ENCODE measurements around the gene KRT23.

Gene KRT23

GRCh38 chr17:40884708-40885512 is 52.5 kb downstream of the KRT23 start, which contains the start of gene KRT20:
Gene KRT20 (minus strand): TSS chr17:40885242. CDS start chr17:40885185, 57 bp downstream.
- no peak within 1 kb of the TSS for H3K4me3 ChIP-seq (ENCODE audit: low read length)
- no peaks in the 10 kb centered on the region for H3K36me3 ChIP-seq (ENCODE audit: control insufficient read depth, insufficient read depth, low read length, severe bottlenecking)
- no peak within 1 kb of the TSS for H3K9ac ChIP-seq (ENCODE audit: low read length)
- no peaks in the 10 kb centered on the region for H3K4me1 ChIP-seq (ENCODE audit: control insufficient read depth, insufficient read depth, low read length)
- H3K9me3 ChIP-seq (ENCODE audit: control insufficient read depth, low read length): no peaks in the 10 kb centered on the region
- DNase-seq (ENCODE audit: low read depth): no peak
- no peaks in the 10 kb centered on the region for H3K27me3 ChIP-seq (replicated peaks; ENCODE audit: control insufficient read depth, insufficient read depth, low read length)

DNA sequence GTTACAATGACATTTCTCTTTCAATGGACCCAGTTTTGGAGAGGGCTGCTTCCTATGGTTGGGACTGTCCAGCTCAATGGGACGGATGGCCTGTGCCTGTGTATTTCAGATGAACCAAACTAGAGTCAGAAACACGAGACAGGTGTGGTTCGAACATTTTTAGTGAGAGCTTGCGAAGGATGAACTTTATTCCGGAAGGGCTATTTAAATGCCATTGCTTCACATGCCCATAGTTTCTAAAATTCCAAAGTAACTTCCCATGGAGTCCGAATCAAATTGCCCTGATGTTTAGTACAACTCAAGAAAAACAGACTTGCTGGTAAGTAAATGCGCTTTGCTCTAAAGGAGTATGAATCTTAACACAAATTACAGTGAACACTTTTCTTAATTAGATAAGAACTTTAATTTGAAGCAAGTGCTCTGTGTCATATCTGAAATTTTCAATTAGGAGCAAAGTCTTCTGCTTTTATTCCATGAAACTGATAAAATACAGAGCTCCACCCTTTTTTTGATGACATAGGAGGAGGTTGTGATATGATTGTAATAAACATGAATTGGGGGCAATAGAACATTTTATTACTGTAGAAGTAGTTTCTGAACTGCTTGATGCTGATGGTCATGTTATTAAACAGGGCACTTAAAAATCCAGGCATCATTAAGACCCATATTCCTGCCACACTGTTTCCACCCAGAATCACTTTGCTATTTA is 53.7 kb downstream of the KRT23 start:
- no peaks in the 10 kb centered on the region for H3K36me3 ChIP-seq (ENCODE audit: control insufficient read depth, insufficient read depth, low read length, severe bottlenecking)

GRCh38 chr17:40883031-40883430 is 54.4 kb downstream of the KRT23 start:
- Histone ChIP-seq H3K9me3 (ENCODE audit: control insufficient read depth, low read length) (no peaks in the 10 kb centered on the region), H3K4me1 (ENCODE audit: control insufficient read depth, insufficient read depth, low read length) (no peaks in the 10 kb centered on the region), H3K27me3 (replicated peaks; ENCODE audit: control insufficient read depth, insufficient read depth, low read length) (no peaks in the 10 kb centered on the region), H3K9ac (ENCODE audit: low read length) (no peak overlapping the region), H3K36me3 (ENCODE audit: control insufficient read depth, insufficient read depth, low read length, severe bottlenecking) (no peaks in the 10 kb centered on the region), H3K4me3 (ENCODE audit: low read length) (no peak overlapping the region)
- no peak for DNase-seq (ENCODE audit: low read depth)

More for the DNA sequence above, 53.7 kb downstream of the KRT23 start:
- Histone ChIP-seq H3K4me1 (ENCODE audit: control insufficient read depth, insufficient read depth, low read length) (no peaks in the 10 kb centered on the region), H3K9me3 (ENCODE audit: control insufficient read depth, low read length) (no peaks in the 10 kb centered on the region), H3K4me3 (ENCODE audit: low read length) (no peak overlapping the region), H3K27me3 (replicated peaks; ENCODE audit: control insufficient read depth, insufficient read depth, low read length) (no peaks in the 10 kb centered on the region), H3K9ac (ENCODE audit: low read length) (no peak overlapping the region)
- DNase-seq (ENCODE audit: low read depth): no peak

GRCh38 chr17:40879026-40879425 is 58.4 kb downstream of the KRT23 start:
- Histone ChIP-seq H3K9me3 (ENCODE audit: control insufficient read depth, low read length) (no peaks in the 10 kb centered on the region), H3K27me3 (replicated peaks; ENCODE audit: control insufficient read depth, insufficient read depth, low read length) (no peaks in the 10 kb centered on the region), H3K36me3 (ENCODE audit: control insufficient read depth, insufficient read depth, low read length, severe bottlenecking) (no peaks in the 10 kb centered on the region), H3K9ac (ENCODE audit: low read length) (no peak overlapping the region), H3K4me1 (ENCODE audit: control insufficient read depth, insufficient read depth, low read length) (peaks cover 1% of the 10 kb centered on the region), H3K4me3 (ENCODE audit: low read length) (no peak overlapping the region)
- DNase-seq (ENCODE audit: low read depth): no peak

GRCh38 chr17:40878044-40878443 is 59.4 kb downstream of the KRT23 start:
- H3K9me3 ChIP-seq (ENCODE audit: control insufficient read depth, low read length): no peaks in the 10 kb centered on the region

DNA sequence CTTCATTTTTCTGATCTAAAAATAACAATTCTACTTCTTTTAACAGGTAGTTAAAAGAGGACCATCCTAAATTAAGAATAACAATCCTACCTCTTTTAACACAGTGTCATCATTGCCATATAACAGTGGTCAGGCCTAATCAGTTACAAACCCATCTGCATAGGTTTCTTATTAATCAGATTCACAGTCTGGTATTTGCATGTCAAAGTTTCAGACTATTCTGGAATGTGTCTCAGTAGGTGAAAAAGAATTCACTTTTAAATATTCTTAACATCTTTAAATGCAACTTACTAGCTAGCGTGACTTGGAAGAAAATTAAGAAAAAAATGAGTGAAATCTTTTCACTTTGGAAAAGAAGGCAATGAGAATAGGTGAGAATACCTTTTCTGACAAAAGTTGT is 63.6 kb downstream of the KRT23 start:
- Histone ChIP-seq H3K9me3 (ENCODE audit: control insufficient read depth, low read length) (no peaks in the 10 kb centered on the region), H3K27me3 (replicated peaks; ENCODE audit: control insufficient read depth, insufficient read depth, low read length) (no peaks in the 10 kb centered on the region), H3K4me3 (ENCODE audit: low read length) (no peak overlapping the region), H3K36me3 (ENCODE audit: control insufficient read depth, insufficient read depth, low read length, severe bottlenecking) (no peaks in the 10 kb centered on the region), H3K4me1 (ENCODE audit: control insufficient read depth, insufficient read depth, low read length) (peaks cover 17% of the 10 kb centered on the region), H3K9ac (ENCODE audit: low read length) (no peak overlapping the region)
- DNase-seq (ENCODE audit: low read depth): no peak

More at GRCh38 chr17:40878044-40878443, 59.4 kb downstream of the KRT23 start:
- Histone ChIP-seq H3K9ac (ENCODE audit: low read length) (no peak overlapping the region), H3K27me3 (replicated peaks; ENCODE audit: control insufficient read depth, insufficient read depth, low read length) (no peaks in the 10 kb centered on the region), H3K36me3 (ENCODE audit: control insufficient read depth, insufficient read depth, low read length, severe bottlenecking) (no peaks in the 10 kb centered on the region), H3K4me1 (ENCODE audit: control insufficient read depth, insufficient read depth, low read length) (peaks cover 6% of the 10 kb centered on the region), H3K4me3 (ENCODE audit: low read length) (no peak overlapping the region)
- no peak for DNase-seq (ENCODE audit: low read depth)

GRCh38 chr17:40873255-40873654 is 64.2 kb downstream of the KRT23 start:
- Histone ChIP-seq H3K4me1 (ENCODE audit: control insufficient read depth, insufficient read depth, low read length) (peaks cover 17% of the 10 kb centered on the region), H3K27me3 (replicated peaks; ENCODE audit: control insufficient read depth, insufficient read depth, low read length) (no peaks in the 10 kb centered on the region), H3K9ac (ENCODE audit: low read length) (no peak overlapping the region), H3K9me3 (ENCODE audit: control insufficient read depth, low read length) (no peaks in the 10 kb centered on the region), H3K36me3 (ENCODE audit: control insufficient read depth, insufficient read depth, low read length, severe bottlenecking) (no peaks in the 10 kb centered on the region), H3K4me3 (ENCODE audit: low read length) (no peak overlapping the region)
- DNase-seq (ENCODE audit: low read depth): no peak
